Activated T-helper 1 cell treated with Interleukin-2 at 50 U/mL for 16 hours (primary cell): Measurements from ENCODE around the gene PTPA.
"Not testable (repeated sequence)": the region's sequence is repeated elsewhere in the genome, so short reads cannot be mapped to it uniquely, and the experiment has no call there.

Experiments used
- DNase-seq: peaks from one replicate; pipeline ENCODE4 v3.0.0-alpha.2; 2020; ENCODE audit warnings: low read depth

PTPA gene

GRCh38 chr9:129109952-129110739 is 1.1 kb upstream of the PTPA start:
- no peak for DNase-seq

- no peak for DNase-seq
Observed at GRCh38 chr9:129111528-129112151, 425 bp downstream of the PTPA start.

GRCh38 chr9:129112526-129112925 is 1.3 kb downstream of the PTPA start:
- DNase-seq: not testable (repeated sequence)

- DNase-seq: no peak
Observed at GRCh38 chr9:129113645-129114304, 2.6 kb downstream of the PTPA start.

GRCh38 chr9:129118799-129119198 is 7.6 kb downstream of the PTPA start:
- DNase-seq: no peak

- DNase-seq: no peak
Observed at GRCh38 chr9:129121483-129121882, 10.3 kb downstream of the PTPA start.

- no peak for DNase-seq
Observed at GRCh38 chr9:129122133-129122532, 10.9 kb downstream of the PTPA start.

GRCh38 chr9:129122976-129123375 is 11.8 kb downstream of the PTPA start:
- DNase-seq: not testable (repeated sequence)

- DNase-seq: no peak
Observed at GRCh38 chr9:129124506-129125069, 13.4 kb downstream of the PTPA start.

- no peak for DNase-seq
Observed at GRCh38 chr9:129125478-129125877, 14.3 kb downstream of the PTPA start.

GRCh38 chr9:129126749-129127618 is 15.8 kb downstream of the PTPA start:
- no peak for DNase-seq

- no peak for DNase-seq
Observed at GRCh38 chr9:129128689-129129088, 17.5 kb downstream of the PTPA start.

GRCh38 chr9:129130271-129130670 is 19.1 kb downstream of the PTPA start:
- DNase-seq: not testable (repeated sequence)

- no peak for DNase-seq
Observed at GRCh38 chr9:129130791-129131190, 19.6 kb downstream of the PTPA start.

GRCh38 chr9:129131300-129132145 is 20.3 kb downstream of the PTPA start:
- peak; percentile 69 for DNase-seq

GRCh38 chr9:129133082-129133481 is 21.9 kb downstream of the PTPA start:
- DNase-seq: no peak

GRCh38 chr9:129135476-129135875 is 24.3 kb downstream of the PTPA start:
- DNase-seq: no peak

- no peak for DNase-seq
Observed at GRCh38 chr9:129136446-129137035, 25.3 kb downstream of the PTPA start.

GRCh38 chr9:129137292-129138143 is 26.3 kb downstream of the PTPA start:
- DNase-seq: no peak

- no peak for DNase-seq
Observed at GRCh38 chr9:129138144-129138462, 26.9 kb downstream of the PTPA start.
